K562 (cell line): ENCODE results near the gene ZFYVE28. TPM values are rescaled to one million over a fixed set of nuclear protein-coding genes. Genes with fewer than 3 reads are reported as not detected.
A peak's percentile ranks its signal among the peaks of the same experiment; 100 is the strongest.

Source experiments
- CBFA2T3 ChIP-seq: fragments of 450-650 bp; IDR thresholded peaks from 2 replicates; pipeline ENCODE4 v1.6.1; 2017
- LCOR ChIP-seq: sonication (generic); formaldehyde crosslinking; IDR thresholded peaks from 2 replicates; pipeline ENCODE4 v1.8.0; 2022; ENCODE audit warnings: mild to moderate bottlenecking, missing genetic modification reagents
- NFE2L1 ChIP-seq: fragments of 450-650 bp; IDR thresholded peaks from 2 replicates; pipeline ENCODE4 v1.6.1; 2016; ENCODE audit warnings: missing genetic modification characterization, low read depth, mild to moderate bottlenecking, missing compliant biosample characterization, moderate library complexity, borderline replicate concordance
- NR0B1 ChIP-seq: fragments of 450-650 bp; IDR thresholded peaks from one replicate; pipeline ENCODE4 v1.6.1; 2018; ENCODE audit warnings: mild to moderate bottlenecking, moderate library complexity; ENCODE audit not compliant: partially characterized antibody
- PBX2 ChIP-seq, 2 experiments: IDR thresholded peaks in 1 of 2; conservative IDR thresholded peaks in 1 of 2; 2 replicates each; pipeline ENCODE4 v1.6.1; 2016; ENCODE audit warnings: low read depth in 2 of 2, mild to moderate bottlenecking in 1 of 2, missing compliant biosample characterization in 1 of 2, missing genetic modification characterization in 1 of 2, moderate library complexity in 1 of 2
- RAD21 ChIP-seq, 2 experiments: fragments of 250-450 bp in 1 of 2; fragments of 450-650 bp in 1 of 2; sonication (Bioruptor Pico) in 1 of 2; formaldehyde crosslinking in 1 of 2; IDR thresholded peaks in 1 of 2; conservative IDR thresholded peaks in 1 of 2; 2 replicates each; pipeline versions ENCODE4 v1.4.0 to v1.8.0; 2020 to 2022; ENCODE audit warnings: mild to moderate bottlenecking in 2 of 2, moderate library complexity in 1 of 2
- RBFOX2 ChIP-seq: fragments of 200-400 bp; formaldehyde crosslinking; IDR thresholded peaks from 2 replicates; pipeline ENCODE4 v1.6.1; 2017; ENCODE audit warnings: low read depth, mild to moderate bottlenecking, low read length, moderate library complexity
- SMAD4 ChIP-seq: fragments of 250-450 bp; sonication (Bioruptor Pico); conservative IDR thresholded peaks from 2 replicates; pipeline ENCODE4 v1.8.0; 2021; ENCODE audit warnings: inconsistent platforms, mild to moderate bottlenecking, moderate library complexity
- SOX6 ChIP-seq: fragments of 450-650 bp; IDR thresholded peaks from 2 replicates; pipeline ENCODE4 v1.6.1; 2014; ENCODE audit warnings: mild to moderate bottlenecking
- XRCC5 ChIP-seq: fragments of 200-400 bp; formaldehyde crosslinking; IDR thresholded peaks from 2 replicates; pipeline ENCODE4 v1.6.1; 2017; ENCODE audit warnings: low read depth, mild to moderate bottlenecking, low read length
- ZNF316 ChIP-seq: fragments of 450-650 bp; IDR thresholded peaks from 2 replicates; pipeline ENCODE4 v1.6.1; 2016
- polyA plus RNA-seq, 8 experiments: library from polyadenylated mRNA; depleted of rRNA in 4 of 8; stranded (reverse) in 5 of 8; unstranded in 3 of 8; fragments of >200 nt; fragmentation: Nextera tagmentation in 2 of 8; fragmentation: Illumina TruSeq in 1 of 8; extraction: Ambion mirVana in 2 of 8; extraction: Trizol in 1 of 8; gene quantifications; 2 replicates each; pipeline versions ENCODE4 v1.2.1 to v1.2.3, GENCODE V29; 2011 to 2014; ENCODE audit warnings: inconsistent platforms in 1 of 8, missing spikeins in 1 of 8
- total RNA-seq, 7 experiments: library from RNA; depleted of rRNA in 6 of 7; stranded (reverse); fragments of >200 nt in 6 of 7; fragmentation: Illumina TruSeq in 2 of 7; extraction: Trizol in 2 of 7; gene quantifications; 2 replicates each; pipeline versions ENCODE4 v1.2.1 to v1.2.3, GENCODE V29; 2011 to 2021; ENCODE audit warnings: low replicate concordance in 1 of 7
- TF ChIP-seq, protein P1 (sequence below), 2 experiments: fragments of 450-650 bp in 1 of 2; sonication (generic) in 1 of 2; formaldehyde crosslinking in 1 of 2; IDR thresholded peaks; 2 replicates each; pipeline versions ENCODE4 v1.7.1 to v1.9.0; 2016 to 2022; ENCODE audit warnings: inconsistent platforms in 1 of 2, mild to moderate bottlenecking in 1 of 2, missing genetic modification reagents in 1 of 2

ZFYVE28 gene
- total and polyA plus RNA-seq, 9 of the 15 experiments (the other 6 are each of a cell fraction or from before 2014, with no cell fraction given): 1.3 to 24.8 (median 8.9) TPM

DNA sequence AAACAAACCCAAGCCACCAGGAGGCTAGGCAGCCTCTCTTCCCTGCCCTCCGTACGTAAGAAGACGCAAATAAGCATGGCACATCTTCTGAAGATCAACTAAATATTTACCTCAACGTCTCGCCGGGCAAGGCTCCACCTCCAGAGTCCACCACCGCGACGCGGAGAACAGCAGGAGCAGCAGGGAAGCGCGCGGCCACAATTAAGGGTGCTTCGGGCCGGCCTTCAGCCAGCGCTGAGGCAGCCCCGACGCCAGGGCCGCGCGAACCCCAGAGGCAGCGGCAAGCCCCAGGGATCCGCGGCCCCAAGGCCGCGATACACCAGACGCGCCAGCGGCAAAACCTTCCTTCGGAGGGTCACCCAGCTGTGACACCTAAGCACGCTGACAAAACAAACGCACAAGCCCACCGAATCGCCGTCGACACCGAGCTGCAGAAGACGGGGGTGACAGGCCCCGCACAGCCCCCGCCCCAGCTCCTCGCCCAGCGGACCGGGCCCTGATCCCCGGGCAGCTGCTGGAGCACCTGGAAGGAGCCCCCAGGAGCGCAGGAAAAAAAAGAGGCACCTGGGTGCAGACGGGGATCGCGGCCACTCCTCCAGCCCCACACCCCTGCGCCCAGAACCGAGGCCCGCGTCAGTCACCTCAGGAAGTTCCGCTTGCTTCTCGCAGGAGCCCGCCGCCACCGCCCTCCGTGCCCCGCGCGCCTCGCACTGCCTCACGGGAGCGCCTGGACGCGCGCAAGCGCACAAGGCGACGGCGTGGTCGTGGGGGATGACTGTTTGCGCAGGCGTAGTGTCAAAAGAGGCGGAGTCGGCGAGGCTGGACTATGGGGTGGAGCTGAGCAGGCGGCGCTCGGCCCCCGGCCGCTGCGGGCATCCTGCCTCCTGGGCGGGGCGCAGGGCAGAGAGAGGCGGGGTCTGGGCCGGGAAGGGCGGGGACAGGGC is 176.8 kb downstream of the ZFYVE28 start, which contains the start of the genes HAUS3 and POLN (continued):
- TF ChIP-seq, protein P1, sequence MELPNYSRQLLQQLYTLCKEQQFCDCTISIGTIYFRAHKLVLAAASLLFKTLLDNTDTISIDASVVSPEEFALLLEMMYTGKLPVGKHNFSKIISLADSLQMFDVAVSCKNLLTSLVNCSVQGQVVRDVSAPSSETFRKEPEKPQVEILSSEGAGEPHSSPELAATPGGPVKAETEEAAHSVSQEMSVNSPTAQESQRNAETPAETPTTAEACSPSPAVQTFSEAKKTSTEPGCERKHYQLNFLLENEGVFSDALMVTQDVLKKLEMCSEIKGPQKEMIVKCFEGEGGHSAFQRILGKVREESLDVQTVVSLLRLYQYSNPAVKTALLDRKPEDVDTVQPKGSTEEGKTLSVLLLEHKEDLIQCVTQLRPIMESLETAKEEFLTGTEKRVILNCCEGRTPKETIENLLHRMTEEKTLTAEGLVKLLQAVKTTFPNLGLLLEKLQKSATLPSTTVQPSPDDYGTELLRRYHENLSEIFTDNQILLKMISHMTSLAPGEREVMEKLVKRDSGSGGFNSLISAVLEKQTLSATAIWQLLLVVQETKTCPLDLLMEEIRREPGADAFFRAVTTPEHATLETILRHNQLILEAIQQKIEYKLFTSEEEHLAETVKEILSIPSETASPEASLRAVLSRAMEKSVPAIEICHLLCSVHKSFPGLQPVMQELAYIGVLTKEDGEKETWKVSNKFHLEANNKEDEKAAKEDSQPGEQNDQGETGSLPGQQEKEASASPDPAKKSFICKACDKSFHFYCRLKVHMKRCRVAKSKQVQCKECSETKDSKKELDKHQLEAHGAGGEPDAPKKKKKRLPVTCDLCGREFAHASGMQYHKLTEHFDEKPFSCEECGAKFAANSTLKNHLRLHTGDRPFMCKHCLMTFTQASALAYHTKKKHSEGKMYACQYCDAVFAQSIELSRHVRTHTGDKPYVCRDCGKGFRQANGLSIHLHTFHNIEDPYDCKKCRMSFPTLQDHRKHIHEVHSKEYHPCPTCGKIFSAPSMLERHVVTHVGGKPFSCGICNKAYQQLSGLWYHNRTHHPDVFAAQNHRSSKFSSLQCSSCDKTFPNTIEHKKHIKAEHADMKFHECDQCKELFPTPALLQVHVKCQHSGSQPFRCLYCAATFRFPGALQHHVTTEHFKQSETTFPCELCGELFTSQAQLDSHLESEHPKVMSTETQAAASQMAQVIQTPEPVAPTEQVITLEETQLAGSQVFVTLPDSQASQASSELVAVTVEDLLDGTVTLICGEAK (IDR thresholded peaks at IDR 0.05): 0 out of 2 replicates have a peak, but pooled peaks have one; percentile 12
- TF ChIP-seq, protein P1 (CRISPR knock-in tag; IDR thresholded peaks at IDR 0.05): no peak
- peak; percentile 93 for TF ChIP-seq RBFOX2
- no peak for TF ChIP-seq ZNF316
- no peak for TF ChIP-seq PBX2 (CRISPR knock-in tag; IDR thresholded peaks at IDR 0.05; ENCODE audit: low read depth)
- no peak for TF ChIP-seq PBX2 (tag; conservative IDR thresholded peaks at IDR 0.05; ENCODE audit: low read depth)
- no peak for TF ChIP-seq RAD21 (CRISPR knock-in tag; conservative IDR thresholded peaks at IDR 0.05 in 1 of 2, IDR thresholded peaks at IDR 0.05 in 1 of 2)
- 0 out of 2 replicates have a peak, but pooled peaks have one; percentile 27 for TF ChIP-seq SMAD4 (CRISPR knock-in tag)
- TF ChIP-seq CBFA2T3: no peak
- no peak for TF ChIP-seq XRCC5
- TF ChIP-seq LCOR (CRISPR knock-in tag): peak; percentile 49; the same call in 1 of the 2 replicates
- no peak for TF ChIP-seq NR0B1
- TF ChIP-seq SOX6: no peak
- TF ChIP-seq NFE2L1 (tag): no peak
